ENCODE measurements around the gene C1orf159.

DNA sequence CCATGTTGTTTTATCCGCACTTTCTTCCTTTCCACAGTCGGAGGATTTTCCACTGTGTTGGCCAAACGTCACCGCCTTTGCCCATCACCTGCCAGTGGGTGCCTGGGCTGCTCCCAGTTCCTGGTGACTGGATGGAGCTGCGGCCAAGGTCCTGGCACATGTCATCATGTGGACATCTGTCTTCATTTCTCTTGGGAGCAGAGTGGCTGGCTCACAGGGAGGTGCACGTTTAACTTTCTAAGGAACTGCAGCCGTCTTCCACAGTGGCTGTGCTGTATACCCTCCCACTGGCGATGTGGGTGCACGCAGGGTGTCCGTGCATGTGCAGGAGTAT is 22.3 kb downstream of the C1orf159 start:
- TF ChIP-seq, protein P1, sequence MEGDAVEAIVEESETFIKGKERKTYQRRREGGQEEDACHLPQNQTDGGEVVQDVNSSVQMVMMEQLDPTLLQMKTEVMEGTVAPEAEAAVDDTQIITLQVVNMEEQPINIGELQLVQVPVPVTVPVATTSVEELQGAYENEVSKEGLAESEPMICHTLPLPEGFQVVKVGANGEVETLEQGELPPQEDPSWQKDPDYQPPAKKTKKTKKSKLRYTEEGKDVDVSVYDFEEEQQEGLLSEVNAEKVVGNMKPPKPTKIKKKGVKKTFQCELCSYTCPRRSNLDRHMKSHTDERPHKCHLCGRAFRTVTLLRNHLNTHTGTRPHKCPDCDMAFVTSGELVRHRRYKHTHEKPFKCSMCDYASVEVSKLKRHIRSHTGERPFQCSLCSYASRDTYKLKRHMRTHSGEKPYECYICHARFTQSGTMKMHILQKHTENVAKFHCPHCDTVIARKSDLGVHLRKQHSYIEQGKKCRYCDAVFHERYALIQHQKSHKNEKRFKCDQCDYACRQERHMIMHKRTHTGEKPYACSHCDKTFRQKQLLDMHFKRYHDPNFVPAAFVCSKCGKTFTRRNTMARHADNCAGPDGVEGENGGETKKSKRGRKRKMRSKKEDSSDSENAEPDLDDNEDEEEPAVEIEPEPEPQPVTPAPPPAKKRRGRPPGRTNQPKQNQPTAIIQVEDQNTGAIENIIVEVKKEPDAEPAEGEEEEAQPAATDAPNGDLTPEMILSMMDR (conservative IDR thresholded peaks at IDR 0.05; ENCODE audit: low read depth in 2 of 2), result no peak
- TF ChIP-seq POLR2AphosphoS5 (IDR thresholded peaks at IDR 0.05; ENCODE audit: low read depth) (no peak), EZH2 (IDR thresholded peaks at IDR 0.05; ENCODE audit: low read depth, unreplicated experiment) (no peak), EZH2phosphoT487 (IDR thresholded peaks at IDR 0.05; ENCODE audit: unreplicated experiment) (no peak), CREB1 (CRISPR knock-in tag; IDR thresholded peaks at IDR 0.05; ENCODE audit: low read depth) (no peak), STAT1 (IDR thresholded peaks at IDR 0.05; ENCODE audit: unreplicated experiment) (no peak), JUNB (IDR thresholded peaks at IDR 0.05; ENCODE audit: unreplicated experiment) (no peak)
- TF ChIP-seq, protein P2, sequence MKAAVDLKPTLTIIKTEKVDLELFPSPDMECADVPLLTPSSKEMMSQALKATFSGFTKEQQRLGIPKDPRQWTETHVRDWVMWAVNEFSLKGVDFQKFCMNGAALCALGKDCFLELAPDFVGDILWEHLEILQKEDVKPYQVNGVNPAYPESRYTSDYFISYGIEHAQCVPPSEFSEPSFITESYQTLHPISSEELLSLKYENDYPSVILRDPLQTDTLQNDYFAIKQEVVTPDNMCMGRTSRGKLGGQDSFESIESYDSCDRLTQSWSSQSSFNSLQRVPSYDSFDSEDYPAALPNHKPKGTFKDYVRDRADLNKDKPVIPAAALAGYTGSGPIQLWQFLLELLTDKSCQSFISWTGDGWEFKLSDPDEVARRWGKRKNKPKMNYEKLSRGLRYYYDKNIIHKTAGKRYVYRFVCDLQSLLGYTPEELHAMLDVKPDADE (IDR thresholded peaks at IDR 0.05), result no peak
- TF ChIP-seq, protein P3, sequence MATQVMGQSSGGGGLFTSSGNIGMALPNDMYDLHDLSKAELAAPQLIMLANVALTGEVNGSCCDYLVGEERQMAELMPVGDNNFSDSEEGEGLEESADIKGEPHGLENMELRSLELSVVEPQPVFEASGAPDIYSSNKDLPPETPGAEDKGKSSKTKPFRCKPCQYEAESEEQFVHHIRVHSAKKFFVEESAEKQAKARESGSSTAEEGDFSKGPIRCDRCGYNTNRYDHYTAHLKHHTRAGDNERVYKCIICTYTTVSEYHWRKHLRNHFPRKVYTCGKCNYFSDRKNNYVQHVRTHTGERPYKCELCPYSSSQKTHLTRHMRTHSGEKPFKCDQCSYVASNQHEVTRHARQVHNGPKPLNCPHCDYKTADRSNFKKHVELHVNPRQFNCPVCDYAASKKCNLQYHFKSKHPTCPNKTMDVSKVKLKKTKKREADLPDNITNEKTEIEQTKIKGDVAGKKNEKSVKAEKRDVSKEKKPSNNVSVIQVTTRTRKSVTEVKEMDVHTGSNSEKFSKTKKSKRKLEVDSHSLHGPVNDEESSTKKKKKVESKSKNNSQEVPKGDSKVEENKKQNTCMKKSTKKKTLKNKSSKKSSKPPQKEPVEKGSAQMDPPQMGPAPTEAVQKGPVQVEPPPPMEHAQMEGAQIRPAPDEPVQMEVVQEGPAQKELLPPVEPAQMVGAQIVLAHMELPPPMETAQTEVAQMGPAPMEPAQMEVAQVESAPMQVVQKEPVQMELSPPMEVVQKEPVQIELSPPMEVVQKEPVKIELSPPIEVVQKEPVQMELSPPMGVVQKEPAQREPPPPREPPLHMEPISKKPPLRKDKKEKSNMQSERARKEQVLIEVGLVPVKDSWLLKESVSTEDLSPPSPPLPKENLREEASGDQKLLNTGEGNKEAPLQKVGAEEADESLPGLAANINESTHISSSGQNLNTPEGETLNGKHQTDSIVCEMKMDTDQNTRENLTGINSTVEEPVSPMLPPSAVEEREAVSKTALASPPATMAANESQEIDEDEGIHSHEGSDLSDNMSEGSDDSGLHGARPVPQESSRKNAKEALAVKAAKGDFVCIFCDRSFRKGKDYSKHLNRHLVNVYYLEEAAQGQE (IDR thresholded peaks at IDR 0.05; ENCODE audit: unreplicated experiment), result no peak
